Measurements from ENCODE around the gene CACNA1E.

Gene CACNA1E

GRCh38 chr1:181483285-181484195 is at the start of gene CACNA1E:
TSS of gene CACNA1E (plus strand) at chr1:181483517. CDS start at chr1:181483745, 228 bp downstream.
- DNase-seq, result no peak

GRCh38 chr1:181433931-181434330 is 49.4 kb upstream of the CACNA1E start:
- DNase-seq, result no peak

- no peak for DNase-seq
Observed at GRCh38 chr1:181438013-181438412, 45.3 kb upstream of the CACNA1E start.

- no peak for DNase-seq
Observed at GRCh38 chr1:181440510-181440909, 42.8 kb upstream of the CACNA1E start.

GRCh38 chr1:181442181-181442525 is 41.2 kb upstream of the CACNA1E start:
- DNase-seq, result no peak

- DNase-seq, result no peak
Observed at GRCh38 chr1:181443231-181443853, 40.0 kb upstream of the CACNA1E start.

GRCh38 chr1:181445436-181445835 is 37.9 kb upstream of the CACNA1E start:
- no peak for DNase-seq

GRCh38 chr1:181448461-181448860 is 34.9 kb upstream of the CACNA1E start:
- no peak for DNase-seq

- no peak for DNase-seq
Observed at GRCh38 chr1:181451661-181452230, 31.6 kb upstream of the CACNA1E start.

- no peak for DNase-seq
Observed at GRCh38 chr1:181452746-181453145, 30.6 kb upstream of the CACNA1E start.

GRCh38 chr1:181453541-181454201 is 29.6 kb upstream of the CACNA1E start:
- DNase-seq, result no peak

GRCh38 chr1:181456551-181456950 is 26.8 kb upstream of the CACNA1E start:
- no peak for DNase-seq

- no peak for DNase-seq
Observed at GRCh38 chr1:181458419-181458818, 24.9 kb upstream of the CACNA1E start.

GRCh38 chr1:181459067-181459466 is 24.2 kb upstream of the CACNA1E start:
- DNase-seq, result no peak

GRCh38 chr1:181469829-181470228 is 13.5 kb upstream of the CACNA1E start:
- DNase-seq, result no peak

- DNase-seq, result no peak
Observed at GRCh38 chr1:181475580-181475979, 7.7 kb upstream of the CACNA1E start.

- no peak for DNase-seq
Observed at GRCh38 chr1:181476581-181476980, 6.7 kb upstream of the CACNA1E start.

GRCh38 chr1:181478306-181478705 is 5.0 kb upstream of the CACNA1E start:
- DNase-seq, result no peak

- no peak for DNase-seq
Observed at GRCh38 chr1:181479137-181479745, 4.1 kb upstream of the CACNA1E start.

GRCh38 chr1:181482001-181482430 is 1.3 kb upstream of the CACNA1E start:
- DNase-seq, result no peak

GRCh38 chr1:181482521-181483284 is 614 bp upstream of the CACNA1E start:
- DNase-seq, result no peak

GRCh38 chr1:181484821-181485220 is 1.5 kb downstream of the CACNA1E start:
- DNase-seq, result no peak
